H1 (cell line): ENCODE results near the gene GRID1. TPM values are rescaled to one million over a fixed set of nuclear protein-coding genes. Genes with fewer than 3 reads are reported as not detected.

Experiments
- CTCF ChIA-PET: fragments of 300-600 bp; sonication (Branson Sonifier 250); formaldehyde crosslinking; loops from one replicate; lab custom pipeline; 2021; ENCODE audit not compliant: partially characterized antibody; lab: Charles Lee
- POLR2A ChIA-PET: fragments of 300-600 bp; sonication (Branson Sonifier 250); formaldehyde crosslinking; loops from one replicate; lab custom pipeline; 2021; ENCODE audit warnings: inconsistent platforms; ENCODE audit not compliant: partially characterized antibody; lab: Charles Lee
- DNase-seq, 2 experiments: peaks; one replicate each; pipeline versions ENCODE4 v3.0.0 to v3.0.0-alpha.2; 2010 to 2022; ENCODE audit warnings: low spot score in 2 of 2, low read depth in 1 of 2, mixed read lengths in 1 of 2
- FAIRE-seq: peaks from 2 replicates; lab custom pipeline; 2011; peaks lifted over from hg19 to GRCh38; lab: Jason Lieb, UNC
- H2AFZ ChIP-seq: 2 replicates; pipeline ENCODE4 v1.8.1; 2012; ENCODE audit warnings: low read length, inconsistent platforms
- H2AK5ac ChIP-seq: 2 replicates; pipeline ENCODE4 v1.6.1; 2013; ENCODE audit warnings: low read depth, low read length
- H2BK120ac ChIP-seq: replicated peaks from 2 replicates; pipeline ENCODE3; 2013; ENCODE audit warnings: low read depth, low read length, inconsistent platforms
- H2BK12ac ChIP-seq: 2 replicates; pipeline ENCODE4 v1.6.1; 2013; ENCODE audit warnings: low read depth, low read length
- H2BK15ac ChIP-seq: 2 replicates; pipeline ENCODE4 v1.6.1; 2013; ENCODE audit warnings: low read length
- H2BK20ac ChIP-seq: 2 replicates; pipeline ENCODE4 v1.6.1; 2013; ENCODE audit warnings: low read length
- H2BK5ac ChIP-seq: 2 replicates; pipeline ENCODE4 v1.6.1; 2013; ENCODE audit warnings: low read depth, low read length
- H3K14ac ChIP-seq: 2 replicates; pipeline ENCODE4 v1.6.1; 2013; ENCODE audit warnings: inconsistent platforms; ENCODE audit not compliant: insufficient read length
- H3K18ac ChIP-seq: 2 replicates; pipeline ENCODE4 v1.6.1; 2013; ENCODE audit warnings: low read length; ENCODE audit errors: extremely low read depth
- H3K23ac ChIP-seq: 2 replicates; pipeline ENCODE4 v1.6.1; 2013; ENCODE audit warnings: inconsistent platforms; ENCODE audit not compliant: insufficient read length
- H3K23me2 ChIP-seq: 2 replicates; pipeline ENCODE4 v1.6.1; 2013; ENCODE audit warnings: low read depth, low read length
- H3K27ac ChIP-seq: 2 replicates; pipeline ENCODE4 v1.6.1; 2011; ENCODE audit warnings: low read depth, low read length, inconsistent platforms
- H3K27me3 ChIP-seq, 4 experiments: replicated peaks in 1 of 4; 1 replicate in 1 of 4; 2 replicates in 3 of 4; pipeline versions ENCODE4 v1.6.1 to v1.8.1; 2011 to 2013; ENCODE audit warnings: low read length in 3 of 4, mild to moderate bottlenecking in 3 of 4, inconsistent platforms in 2 of 4, mixed read lengths in 2 of 4, moderate library complexity in 1 of 4; ENCODE audit not compliant: control insufficient read depth in 3 of 4, insufficient read depth in 3 of 4; ENCODE audit errors: extremely low read depth in 1 of 4
- H3K36me3 ChIP-seq, 4 experiments: 2 replicates each; pipeline versions ENCODE4 v1.6.1 to v1.8.1; 2011 to 2013; ENCODE audit warnings: mild to moderate bottlenecking in 4 of 4, low read length in 3 of 4, moderate library complexity in 2 of 4, control low read depth in 1 of 4, inconsistent platforms in 1 of 4; ENCODE audit not compliant: insufficient read depth in 4 of 4, control insufficient read depth in 2 of 4
- H3K4ac ChIP-seq: replicated peaks from 2 replicates; pipeline ENCODE3; 2013; ENCODE audit warnings: low read length, low read depth, mixed read lengths, inconsistent platforms; ENCODE audit not compliant: insufficient read length
- H3K4me1 ChIP-seq, 4 experiments: replicated peaks in 1 of 4; 1 replicate in 1 of 4; 2 replicates in 3 of 4; pipeline versions ENCODE4 v1.6.1 to v1.8.1; 2011 to 2013; ENCODE audit warnings: low read length in 3 of 4, inconsistent platforms in 2 of 4, mixed read lengths in 1 of 4; ENCODE audit not compliant: insufficient read depth in 4 of 4, control insufficient read depth in 3 of 4
- H3K4me2 ChIP-seq, 2 experiments: 2 replicates each; pipeline versions ENCODE4 v1.6.1 to v1.8.1; 2011 to 2013; ENCODE audit warnings: low read depth in 2 of 2, low read length in 2 of 2, control low read depth in 1 of 2, inconsistent platforms in 1 of 2, mild to moderate bottlenecking in 1 of 2; ENCODE audit not compliant: insufficient read depth in 1 of 2
- H3K4me3 ChIP-seq, 4 experiments: fragments of 200-600, 300-600 bp in 1 of 4; sonication (generic), shearing (Covaris generic), sonication (Bioruptor Twin) in 1 of 4; 2 replicates each; pipeline versions ENCODE4 v1.5.1 to v1.8.1; 2011 to 2016; ENCODE audit warnings: low read length in 4 of 4, low read depth in 3 of 4, control low read depth in 2 of 4, inconsistent platforms in 2 of 4, mild to moderate bottlenecking in 2 of 4, mixed read lengths in 1 of 4, moderate library complexity in 1 of 4; ENCODE audit not compliant: insufficient read depth in 2 of 4; ENCODE audit errors: extremely low read depth in 1 of 4
- H3K56ac ChIP-seq: replicated peaks from 2 replicates; pipeline ENCODE3; 2013; ENCODE audit warnings: low read depth, mild to moderate bottlenecking, mixed read lengths, low read length, inconsistent platforms; ENCODE audit not compliant: insufficient read length
- H3K79me1 ChIP-seq: 2 replicates; pipeline ENCODE4 v1.6.1; 2013; ENCODE audit warnings: low read depth, low read length, control low read depth
- H3K79me2 ChIP-seq, 2 experiments: 2 replicates each; pipeline versions ENCODE4 v1.6.1 to v1.8.1; 2012 to 2013; ENCODE audit warnings: low read length in 2 of 2, mild to moderate bottlenecking in 2 of 2, inconsistent platforms in 1 of 2; ENCODE audit not compliant: insufficient read depth in 2 of 2, control insufficient read depth in 1 of 2
- H3K9ac ChIP-seq, 4 experiments: replicated peaks in 1 of 4; 1 replicate in 1 of 4; 2 replicates in 3 of 4; pipeline versions ENCODE4 v1.6.1 to v1.8.1; 2011 to 2013; ENCODE audit warnings: low read depth in 3 of 4, low read length in 3 of 4, control low read depth in 2 of 4, mild to moderate bottlenecking in 2 of 4, moderate library complexity in 2 of 4, inconsistent platforms in 1 of 4; ENCODE audit errors: extremely low read depth in 1 of 4
- H3K9me3 ChIP-seq, 2 experiments: 2 replicates each; pipeline versions ENCODE4 v1.6.1 to v1.8.1; 2012 to 2013; ENCODE audit warnings: mild to moderate bottlenecking in 2 of 2, moderate library complexity in 2 of 2, control low read depth in 1 of 2, inconsistent platforms in 1 of 2, low read depth in 1 of 2, low read length in 1 of 2, mixed read lengths in 1 of 2; ENCODE audit not compliant: insufficient read depth in 2 of 2
- H4K20me1 ChIP-seq, 2 experiments: replicated peaks in 1 of 2; 2 replicates each; pipeline versions ENCODE3 to v1.8.1; 2011 to 2013; ENCODE audit warnings: inconsistent platforms in 2 of 2, low read length in 2 of 2, mild to moderate bottlenecking in 1 of 2; ENCODE audit not compliant: insufficient read depth in 2 of 2, control insufficient read depth in 1 of 2
- H4K5ac ChIP-seq: 2 replicates; pipeline ENCODE4 v1.6.1; 2013; ENCODE audit warnings: low read length, low read depth, mixed read lengths, inconsistent platforms; ENCODE audit not compliant: insufficient read length
- H4K8ac ChIP-seq: 2 replicates; pipeline ENCODE4 v1.8.0; 2013; ENCODE audit warnings: mild to moderate bottlenecking, moderate library complexity, low read length, inconsistent platforms; ENCODE audit not compliant: insufficient read depth; ENCODE audit errors: extremely low read depth
- H4K91ac ChIP-seq: replicated peaks from 2 replicates; pipeline ENCODE3; 2013; ENCODE audit warnings: low read length, mixed read lengths, inconsistent platforms; ENCODE audit not compliant: insufficient read length
- ATF3 ChIP-seq: IDR thresholded peaks from 2 replicates; pipeline ENCODE4 v1.6.1; 2011; ENCODE audit warnings: low read depth, mild to moderate bottlenecking, low read length; ENCODE audit not compliant: insufficient read depth
- BRCA1 ChIP-seq: IDR thresholded peaks from 2 replicates; pipeline ENCODE4 v1.6.1; 2012; ENCODE audit warnings: low read depth, low read length, improper control_type of control experiment
- CBX5 ChIP-seq: fragments of 300-800, 300-1000 bp; sonication (generic); IDR thresholded peaks from 2 replicates; pipeline ENCODE4 v1.7.1; 2016; ENCODE audit warnings: antibody characterized with exemption, low read length, low read depth
- JUN ChIP-seq: IDR thresholded peaks from 2 replicates; pipeline ENCODE4 v1.6.1; 2011; ENCODE audit warnings: low read depth, mild to moderate bottlenecking, improper control_type of control experiment, low read length
- KDM4A ChIP-seq: IDR thresholded peaks from one replicate; pipeline ENCODE4 v1.7.1; 2012; ENCODE audit warnings: low read depth, mild to moderate bottlenecking, moderate library complexity, low read length, inconsistent platforms; ENCODE audit not compliant: severe bottlenecking
- MAX ChIP-seq: IDR thresholded peaks from 2 replicates; pipeline ENCODE4 v1.6.1; 2012; ENCODE audit warnings: inconsistent platforms
- POU5F1 ChIP-seq: IDR thresholded peaks from 2 replicates; pipeline ENCODE4 v1.6.1; 2011; ENCODE audit warnings: low read depth, mild to moderate bottlenecking, low read length, moderate library complexity
- SP2 ChIP-seq: IDR thresholded peaks from 2 replicates; pipeline ENCODE4 v1.6.1; 2012; ENCODE audit warnings: mild to moderate bottlenecking, low read length, inconsistent platforms
- TAF7 ChIP-seq: optimal IDR thresholded peaks from 2 replicates; pipeline ENCODE3; 2011; ENCODE audit warnings: low read depth, mild to moderate bottlenecking, inconsistent platforms, low read length, moderate library complexity, borderline replicate concordance
- TBP ChIP-seq: IDR thresholded peaks from 2 replicates; pipeline ENCODE4 v1.6.1; 2011; ENCODE audit warnings: low read depth, low read length, improper control_type of control experiment
- TCF12 ChIP-seq: IDR thresholded peaks from 2 replicates; pipeline ENCODE4 v1.6.1; 2011; ENCODE audit warnings: low read depth, mild to moderate bottlenecking, low read length
- WGBS, 2 experiments: shearing (Covaris generic) in 1 of 2; methylation state at CpG; one replicate each; pipeline versions ENCODE4 v1.1.6 to v1.1.7; 2013 to 2015; ENCODE audit warnings: low lambda C conversion rate in 2 of 2, mixed read lengths in 2 of 2, inconsistent platforms in 1 of 2, low coverage in 1 of 2, missing lambda C conversion rate in 1 of 2; ENCODE audit not compliant: insufficient replicate concordance in 2 of 2, insufficient coverage in 1 of 2, insufficient read length in 1 of 2; ENCODE audit errors: extremely low coverage in 1 of 2, missing lambda C conversion rate in 1 of 2; 5-methylcytosine and 5-hydroxymethylcytosine counted together
- polyA plus RNA-seq, 7 experiments: library from polyadenylated mRNA; depleted of rRNA in 3 of 7; stranded (reverse) in 5 of 7; unstranded in 2 of 7; fragments of >200 nt in 5 of 7; fragments of 200-250 nt in 2 of 7; gene quantifications; 1 replicate in 5 of 7; 2 replicates in 1 of 7; 4 replicates in 1 of 7; pipeline versions ENCODE4 v1.2.1 to v1.2.3, GENCODE V29; 2011 to 2013; ENCODE audit warnings: missing spikeins in 2 of 7, mixed read lengths in 2 of 7
- total RNA-seq: library from RNA; stranded (reverse); fragmentation: NEBNext Ultra II Directional; extraction: Animal tissue kit (Norgen Biotek cat#: 25700); gene quantifications from 2 replicates; pipeline ENCODE4 v1.2.1, GENCODE V29; 2021

The GRID1 gene
- total and polyA plus RNA-seq, 2 of the 8 experiments (the other 6 are each of a cell fraction or from before 2014, with no cell fraction given), result 0.22 to 0.30 TPM

- Histone ChIP-seq H3K4me2 (no peak overlapping the region), H2BK12ac (no peak overlapping the region), H3K27ac (no peak overlapping the region), H3K23ac (no peak overlapping the region), H4K5ac (no peak overlapping the region), H3K56ac (no peak overlapping the region), H3K4me3 (no peak overlapping the region), H2BK120ac (no peak overlapping the region), H2BK15ac (no peak overlapping the region), H2BK5ac (no peak overlapping the region), H3K79me1 (no peaks in the 10 kb centered on the region), H2AFZ (no peak overlapping the region), H3K9ac (no peak overlapping the region), H4K8ac (no peak overlapping the region), H4K20me1 (no peaks in the 10 kb centered on the region), H3K79me2 (no peaks in the 10 kb centered on the region), H3K4ac (no peak overlapping the region), H3K4me1 (peaks cover 0 to 4% (median 0%) of the 10 kb centered on the region in 4 experiments; a peak in 1 of 7 replicates), H3K14ac (no peak overlapping the region), H3K27me3 (no peaks in the 10 kb centered on the region), H3K23me2 (no peaks in the 10 kb centered on the region), H2BK20ac (no peak overlapping the region), H3K18ac (no peak overlapping the region), H3K9me3 (no peaks in the 10 kb centered on the region), H4K91ac (no peak overlapping the region), H2AK5ac (no peak overlapping the region), H3K36me3 (no peaks in the 10 kb centered on the region)
- DNase-seq, result no peak
- ChIA-PET CTCF (interaction anchor here (0.6 to 1.3 kb wide), 6 partner anchors 14 to 499 kb away, joined by 3 to 6 read pairs (median 4); no protein-coding TSS in a partner anchor), POLR2A (interaction anchor here (0.7 kb wide), 1 partner anchor 689 kb away, joined by 3 read pairs; no protein-coding TSS in a partner anchor)
- FAIRE-seq, result no peak
- WGBS, 2 experiments, result 94% methylated on average over 2 of the region's 2 CpGs; no CpG with 5 or more reads in 1 of the 2 experiments
- TF ChIP-seq TBP (no peak), CBX5 (no peak), SP2 (no peak), MAX (no peak), ATF3 (no peak), TCF12 (no peak), BRCA1 (no peak), KDM4A (no peak), POU5F1 (no peak), JUN (no peak), TAF7 (no peak)
These were observed 387.8 kb downstream of the GRID1 start for GRCh38 chr10:85978566-85979358.
